ENCODE measurements around the gene FARS2. TPM values are rescaled to one million over a fixed set of nuclear protein-coding genes. Genes with fewer than 3 reads are reported as not detected.

FARS2 gene
- total and polyA plus RNA-seq, 4 donors = 16.6 to 29.0 (median 21.1) TPM

- Histone ChIP-seq H3K4me3 (ENCODE audit: low read depth, low read length) (no peak overlapping the region), H3K9me3 (ENCODE audit: control insufficient read depth, insufficient read depth, low read length) (no peaks in the 10 kb centered on the region), H3K36me3 (ENCODE audit: control insufficient read depth, insufficient read depth, low read length) (no peaks in the 10 kb centered on the region), H3K27ac (ENCODE audit: low read depth, low read length) (no peak overlapping the region), H3K4me1 (ENCODE audit: control insufficient read depth, insufficient read depth, low read length) (no peaks in the 10 kb centered on the region), H3K27me3 (ENCODE audit: control insufficient read depth, insufficient read depth, low read length) (no peaks in the 10 kb centered on the region)
- WGBS (ENCODE audit: insufficient coverage) = 40% methylated on average over 1 of the region's 6 CpGs
- DNase-seq (ENCODE audit: low read depth in 4 of 6, low spot score in 6 of 6) = no peak
Measured at GRCh38 chr6:5462856-5463255, 201.5 kb downstream of the FARS2 start.

- Histone ChIP-seq H3K27me3 (ENCODE audit: control insufficient read depth, insufficient read depth, low read length) (no peaks in the 10 kb centered on the region), H3K4me3 (ENCODE audit: low read depth, low read length) (no peak overlapping the region), H3K4me1 (ENCODE audit: control insufficient read depth, insufficient read depth, low read length) (no peaks in the 10 kb centered on the region), H3K36me3 (ENCODE audit: control insufficient read depth, insufficient read depth, low read length) (no peaks in the 10 kb centered on the region), H3K27ac (ENCODE audit: low read depth, low read length) (no peak overlapping the region), H3K9me3 (ENCODE audit: control insufficient read depth, insufficient read depth, low read length) (no peaks in the 10 kb centered on the region)
- peak in 1 of 6 donors; percentile 54 for DNase-seq (ENCODE audit: low read depth in 4 of 6, low spot score in 6 of 6)
- WGBS (ENCODE audit: insufficient coverage) = no CpG with 5 or more reads among the region's 3 CpGs
Measured at GRCh38 chr6:5463690-5464089, 202.4 kb downstream of the FARS2 start.

GRCh38 chr6:5464099-5464885 lies 203.0 kb downstream of the FARS2 start:
- Histone ChIP-seq H3K4me3 (ENCODE audit: low read depth, low read length) (no peak overlapping the region), H3K9me3 (ENCODE audit: control insufficient read depth, insufficient read depth, low read length) (no peaks in the 10 kb centered on the region), H3K36me3 (ENCODE audit: control insufficient read depth, insufficient read depth, low read length) (no peaks in the 10 kb centered on the region), H3K4me1 (ENCODE audit: control insufficient read depth, insufficient read depth, low read length) (peaks cover 3% of the 10 kb centered on the region), H3K27ac (ENCODE audit: low read depth, low read length) (no peak overlapping the region), H3K27me3 (ENCODE audit: control insufficient read depth, insufficient read depth, low read length) (no peaks in the 10 kb centered on the region)
- 87% methylated on average over 2 of the region's 6 CpGs for WGBS (ENCODE audit: insufficient coverage)
- no peak for DNase-seq (ENCODE audit: low read depth in 4 of 6, low spot score in 6 of 6)

GRCh38 chr6:5466281-5467136 lies 205.2 kb downstream of the FARS2 start:
- Histone ChIP-seq H3K4me3 (ENCODE audit: low read depth, low read length) (no peak overlapping the region), H3K9me3 (ENCODE audit: control insufficient read depth, insufficient read depth, low read length) (no peaks in the 10 kb centered on the region), H3K36me3 (ENCODE audit: control insufficient read depth, insufficient read depth, low read length) (no peaks in the 10 kb centered on the region), H3K27me3 (ENCODE audit: control insufficient read depth, insufficient read depth, low read length) (no peaks in the 10 kb centered on the region), H3K27ac (ENCODE audit: low read depth, low read length) (no peak overlapping the region), H3K4me1 (ENCODE audit: control insufficient read depth, insufficient read depth, low read length) (peaks cover 4% of the 10 kb centered on the region)
- no peak for DNase-seq (ENCODE audit: low read depth in 4 of 6, low spot score in 6 of 6)
- WGBS (ENCODE audit: insufficient coverage) = 83% methylated on average over 3 of the region's 5 CpGs

- no CpG with 5 or more reads among the region's 4 CpGs for WGBS (ENCODE audit: insufficient coverage)
- no peak overlapping the region for H3K4me3 ChIP-seq (ENCODE audit: low read depth, low read length)
- no peaks in the 10 kb centered on the region for H3K9me3 ChIP-seq (ENCODE audit: control insufficient read depth, insufficient read depth, low read length)
- no peak for DNase-seq (ENCODE audit: low read depth in 4 of 6, low spot score in 6 of 6)
- H3K27ac ChIP-seq (ENCODE audit: low read depth, low read length) = no peak overlapping the region
- H3K36me3 ChIP-seq (ENCODE audit: control insufficient read depth, insufficient read depth, low read length) = no peaks in the 10 kb centered on the region
- peaks cover 11% of the 10 kb centered on the region for H3K4me1 ChIP-seq (ENCODE audit: control insufficient read depth, insufficient read depth, low read length)
- no peaks in the 10 kb centered on the region for H3K27me3 ChIP-seq (ENCODE audit: control insufficient read depth, insufficient read depth, low read length)
Measured at GRCh38 chr6:5468586-5468985, 207.3 kb downstream of the FARS2 start.

GRCh38 chr6:5469101-5469846 lies 208.0 kb downstream of the FARS2 start:
- WGBS (ENCODE audit: insufficient coverage) = 66% methylated on average over 12 of the region's 14 CpGs
- no peak overlapping the region for H3K4me3 ChIP-seq (ENCODE audit: low read depth, low read length)
- DNase-seq (ENCODE audit: low read depth in 4 of 6, low spot score in 6 of 6) = no peak
- H3K4me1 ChIP-seq (ENCODE audit: control insufficient read depth, insufficient read depth, low read length) = peaks cover 11% of the 10 kb centered on the region
- no peaks in the 10 kb centered on the region for H3K36me3 ChIP-seq (ENCODE audit: control insufficient read depth, insufficient read depth, low read length)
- no peaks in the 10 kb centered on the region for H3K27me3 ChIP-seq (ENCODE audit: control insufficient read depth, insufficient read depth, low read length)
- H3K9me3 ChIP-seq (ENCODE audit: control insufficient read depth, insufficient read depth, low read length) = no peaks in the 10 kb centered on the region
- no peak overlapping the region for H3K27ac ChIP-seq (ENCODE audit: low read depth, low read length)

- Histone ChIP-seq H3K9me3 (ENCODE audit: control insufficient read depth, insufficient read depth, low read length) (no peaks in the 10 kb centered on the region), H3K4me3 (ENCODE audit: low read depth, low read length) (no peak overlapping the region), H3K36me3 (ENCODE audit: control insufficient read depth, insufficient read depth, low read length) (no peaks in the 10 kb centered on the region), H3K4me1 (ENCODE audit: control insufficient read depth, insufficient read depth, low read length) (peaks cover 11% of the 10 kb centered on the region), H3K27me3 (ENCODE audit: control insufficient read depth, insufficient read depth, low read length) (no peaks in the 10 kb centered on the region), H3K27ac (ENCODE audit: low read depth, low read length) (peak overlapping the region; percentile 47)
- peak in 5 of 6 donors; percentile 59 to 97 (median 77) for DNase-seq (ENCODE audit: low read depth in 4 of 6, low spot score in 6 of 6)
- WGBS (ENCODE audit: insufficient coverage) = 0% methylated on average over 4 of the region's 8 CpGs
Measured at GRCh38 chr6:5471044-5471443, 209.7 kb downstream of the FARS2 start.

GRCh38 chr6:5471637-5472398 lies 210.5 kb downstream of the FARS2 start:
- H3K27me3 ChIP-seq (ENCODE audit: control insufficient read depth, insufficient read depth, low read length) = no peaks in the 10 kb centered on the region
- peak overlapping the region; percentile 47 for H3K27ac ChIP-seq (ENCODE audit: low read depth, low read length)
- H3K36me3 ChIP-seq (ENCODE audit: control insufficient read depth, insufficient read depth, low read length) = no peaks in the 10 kb centered on the region
- H3K9me3 ChIP-seq (ENCODE audit: control insufficient read depth, insufficient read depth, low read length) = no peaks in the 10 kb centered on the region
- H3K4me1 ChIP-seq (ENCODE audit: control insufficient read depth, insufficient read depth, low read length) = peaks cover 11% of the 10 kb centered on the region
- WGBS (ENCODE audit: insufficient coverage) = 7% methylated on average over 8 of the region's 12 CpGs
- DNase-seq (ENCODE audit: low read depth in 4 of 6, low spot score in 6 of 6) = peak in 5 of 6 donors; percentile 56 to 96 (median 65)
- H3K4me3 ChIP-seq (ENCODE audit: low read depth, low read length) = no peak overlapping the region

GRCh38 chr6:5472571-5472970 lies 211.3 kb downstream of the FARS2 start:
- Histone ChIP-seq H3K9me3 (ENCODE audit: control insufficient read depth, insufficient read depth, low read length) (no peaks in the 10 kb centered on the region), H3K4me1 (ENCODE audit: control insufficient read depth, insufficient read depth, low read length) (peaks cover 11% of the 10 kb centered on the region), H3K27ac (ENCODE audit: low read depth, low read length) (no peak overlapping the region), H3K4me3 (ENCODE audit: low read depth, low read length) (no peak overlapping the region), H3K27me3 (ENCODE audit: control insufficient read depth, insufficient read depth, low read length) (no peaks in the 10 kb centered on the region), H3K36me3 (ENCODE audit: control insufficient read depth, insufficient read depth, low read length) (no peaks in the 10 kb centered on the region)
- no CpG with 5 or more reads among the region's 2 CpGs for WGBS (ENCODE audit: insufficient coverage)
- DNase-seq (ENCODE audit: low read depth in 4 of 6, low spot score in 6 of 6) = peak in 2 of 6 donors; percentile 33 to 62
